Medulla oblongata (tissue), 1 donor: ENCODE results near the gene SNN.

ENCODE experiments used
- DNase-seq: peaks from one replicate; pipeline ENCODE4 v3.0.0-alpha.2; 2015; ENCODE audit errors: extremely low spot score

SNN gene

GRCh38 chr16:11667824-11668622, at the start of gene SNN:
Gene SNN, plus strand, starts transcription at chr16:11668455. Its CDS starts 7,605 bp downstream, at chr16:11676060.
- peak; percentile 94 for DNase-seq

GRCh38 chr16:11619327-11619851, 48.9 kb upstream of the SNN start:
- no peak for DNase-seq

- no peak for DNase-seq
Measured at GRCh38 chr16:11620243-11621003, 47.8 kb upstream of the SNN start.

GRCh38 chr16:11621539-11621919, 46.7 kb upstream of the SNN start:
- DNase-seq, result no peak

GRCh38 chr16:11621920-11622651, 46.2 kb upstream of the SNN start:
- no peak for DNase-seq

- no peak for DNase-seq
Measured at GRCh38 chr16:11624205-11624604, 44.0 kb upstream of the SNN start.

- DNase-seq, result peak; percentile 60
Measured at GRCh38 chr16:11624636-11625607, 43.3 kb upstream of the SNN start.

GRCh38 chr16:11625769-11626168, 42.5 kb upstream of the SNN start:
- no peak for DNase-seq

GRCh38 chr16:11626657-11627291, 41.5 kb upstream of the SNN start:
- DNase-seq, result no peak

GRCh38 chr16:11627292-11627663, 41.0 kb upstream of the SNN start:
- no peak for DNase-seq

- no peak for DNase-seq
Measured at GRCh38 chr16:11627822-11628457, 40.3 kb upstream of the SNN start.

GRCh38 chr16:11629071-11630030, 38.9 kb upstream of the SNN start:
- DNase-seq, result peak; percentile 67

GRCh38 chr16:11630046-11630767, 38.0 kb upstream of the SNN start:
- DNase-seq, result no peak

- DNase-seq, result no peak
Measured at GRCh38 chr16:11630768-11631056, 37.5 kb upstream of the SNN start.

GRCh38 chr16:11631214-11631613, 37.0 kb upstream of the SNN start:
- no peak for DNase-seq

- peak; percentile 80 for DNase-seq
Measured at GRCh38 chr16:11632455-11632939, 35.8 kb upstream of the SNN start.

GRCh38 chr16:11633113-11633512, 35.1 kb upstream of the SNN start:
- no peak for DNase-seq

GRCh38 chr16:11634312-11634711, 33.9 kb upstream of the SNN start:
- no peak for DNase-seq
